PC-9 (cell line): ENCODE data around the gene RRP1.

Source experiments
- CTCF ChIP-seq: fragments of 200-600 bp; sonication (generic); conservative IDR thresholded peaks from 2 replicates; pipeline ENCODE4 v1.6.1; 2017; ENCODE audit warnings: mixed run types, antibody characterized with exemption, mild to moderate bottlenecking, moderate library complexity
- EZH2 ChIP-seq: fragments of 200-600 bp; sonication (generic); IDR thresholded peaks from 2 replicates; pipeline ENCODE4 v1.8.0; 2017; ENCODE audit warnings: antibody characterized with exemption, low read depth

GRCh38 chr21:43812139-43812821 lies 22.9 kb downstream of the RRP1 start:
- TF ChIP-seq CTCF (no peak), EZH2 (no peak)
